Retinal pigment epithelial cell (primary cell): Measurements from ENCODE around the gene KRT78.
A peak's percentile ranks its signal among the peaks of the same experiment; 100 is the strongest.
"Not testable (repeated sequence)": the region's sequence is repeated elsewhere in the genome, so short reads cannot be mapped to it uniquely, and the experiment has no call there.

ENCODE experiments used
- DNase-seq: peaks from one replicate; pipeline ENCODE4 v3.0.0-alpha.2; 2010; ENCODE audit warnings: low read depth
- H3K4me3 ChIP-seq: 2 replicates; pipeline ENCODE4 v1.5.1; 2011; ENCODE audit warnings: mild to moderate bottlenecking, low read length, control low read depth, moderate library complexity
- CTCF ChIP-seq: conservative IDR thresholded peaks from 2 replicates; pipeline ENCODE4 v1.5.1; 2011; ENCODE audit warnings: low read depth, low read length, control low read depth, inconsistent platforms

Gene KRT78

GRCh38 chr12:52890417-52890816 lies 41.6 kb upstream of the KRT78 start:
- no peak for TF ChIP-seq CTCF
- H3K4me3 ChIP-seq, result no peak overlapping the region
- DNase-seq, result no peak

GRCh38 chr12:52884526-52885293 lies 35.9 kb upstream of the KRT78 start:
- no peak for DNase-seq
- H3K4me3 ChIP-seq, result no peak overlapping the region
- peak; percentile 86 for TF ChIP-seq CTCF

- H3K4me3 ChIP-seq, DNase-seq: not testable (repeated sequence)
These were observed 31.7 kb upstream of the KRT78 start for GRCh38 chr12:52880499-52880898.

GRCh38 chr12:52879394-52880351 lies 30.9 kb upstream of the KRT78 start:
- peak; percentile 88 for TF ChIP-seq CTCF
- no peak overlapping the region for H3K4me3 ChIP-seq
- peak; percentile 65 for DNase-seq

GRCh38 chr12:52878507-52879393 lies 30.0 kb upstream of the KRT78 start:
- no peak overlapping the region for H3K4me3 ChIP-seq
- peak; percentile 62 for DNase-seq

GRCh38 chr12:52877242-52877641 lies 28.4 kb upstream of the KRT78 start:
- no peak overlapping the region for H3K4me3 ChIP-seq
- no peak for TF ChIP-seq CTCF
- no peak for DNase-seq

More at GRCh38 chr12:52878507-52879393, 30.0 kb upstream of the KRT78 start:
- no peak for TF ChIP-seq CTCF

GRCh38 chr12:52876372-52876771 lies 27.6 kb upstream of the KRT78 start:
- no peak overlapping the region for H3K4me3 ChIP-seq
- DNase-seq, result no peak
- no peak for TF ChIP-seq CTCF
